HG02884 (cell line): ENCODE results near the gene SLC23A1.
"Not testable (repeated sequence)": the region's sequence is repeated elsewhere in the genome, so short reads cannot be mapped to it uniquely, and the experiment has no call there.

Experiments
- ATAC-seq: cut with Tn5 transposase; IDR thresholded peaks from one replicate; pipeline ENCODE4 v1.9.1; 2021; ENCODE audit warnings: mild to moderate bottlenecking, moderate library complexity; ENCODE audit not compliant: unreplicated experiment

SLC23A1 gene

DNA sequence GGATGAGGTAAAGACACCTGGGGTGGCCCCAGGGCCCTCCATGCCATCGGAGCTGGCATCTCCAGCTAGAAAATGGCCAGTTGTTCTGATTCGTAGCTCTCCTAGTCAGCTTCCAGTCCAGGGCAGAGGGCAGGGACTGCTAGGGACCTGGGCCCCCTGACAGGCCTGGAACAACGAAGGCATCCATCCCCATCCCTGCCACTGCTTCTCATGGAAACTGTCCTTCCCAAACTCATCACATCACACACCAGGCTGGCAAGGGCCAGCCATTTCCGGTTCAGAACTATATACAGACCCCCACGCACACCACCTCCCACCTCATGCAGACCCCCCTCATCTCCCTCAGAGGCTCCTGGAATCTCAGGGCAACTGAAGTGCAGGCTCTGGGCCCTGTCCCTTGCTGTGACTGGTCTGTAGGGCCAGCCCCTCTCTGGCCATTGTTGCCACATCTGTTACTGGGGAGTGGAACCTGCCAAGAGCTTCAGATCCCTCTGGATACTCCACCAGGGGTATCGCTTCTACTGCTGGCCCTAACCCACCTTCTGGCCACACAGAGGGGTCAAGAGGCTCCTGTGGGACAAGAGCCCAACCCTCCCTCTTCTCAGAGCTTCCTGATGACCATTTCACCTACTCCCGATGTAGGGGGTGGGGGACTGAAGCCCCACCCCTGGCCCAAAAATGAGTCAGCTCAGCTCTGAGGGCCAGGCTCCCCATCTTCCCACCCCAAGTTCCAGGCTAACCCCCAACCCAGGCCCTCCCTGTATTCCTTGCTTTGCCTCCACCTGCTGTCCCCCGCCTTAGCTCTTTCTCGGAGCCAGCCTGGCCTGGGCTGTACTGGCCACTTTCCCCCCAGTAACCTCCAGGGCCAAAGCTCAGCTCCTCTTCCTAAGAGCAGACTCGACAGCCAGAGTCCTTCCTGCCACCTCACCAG, 7.8 kb upstream of the SLC23A1 start:
- ATAC-seq: no peak

DNA sequence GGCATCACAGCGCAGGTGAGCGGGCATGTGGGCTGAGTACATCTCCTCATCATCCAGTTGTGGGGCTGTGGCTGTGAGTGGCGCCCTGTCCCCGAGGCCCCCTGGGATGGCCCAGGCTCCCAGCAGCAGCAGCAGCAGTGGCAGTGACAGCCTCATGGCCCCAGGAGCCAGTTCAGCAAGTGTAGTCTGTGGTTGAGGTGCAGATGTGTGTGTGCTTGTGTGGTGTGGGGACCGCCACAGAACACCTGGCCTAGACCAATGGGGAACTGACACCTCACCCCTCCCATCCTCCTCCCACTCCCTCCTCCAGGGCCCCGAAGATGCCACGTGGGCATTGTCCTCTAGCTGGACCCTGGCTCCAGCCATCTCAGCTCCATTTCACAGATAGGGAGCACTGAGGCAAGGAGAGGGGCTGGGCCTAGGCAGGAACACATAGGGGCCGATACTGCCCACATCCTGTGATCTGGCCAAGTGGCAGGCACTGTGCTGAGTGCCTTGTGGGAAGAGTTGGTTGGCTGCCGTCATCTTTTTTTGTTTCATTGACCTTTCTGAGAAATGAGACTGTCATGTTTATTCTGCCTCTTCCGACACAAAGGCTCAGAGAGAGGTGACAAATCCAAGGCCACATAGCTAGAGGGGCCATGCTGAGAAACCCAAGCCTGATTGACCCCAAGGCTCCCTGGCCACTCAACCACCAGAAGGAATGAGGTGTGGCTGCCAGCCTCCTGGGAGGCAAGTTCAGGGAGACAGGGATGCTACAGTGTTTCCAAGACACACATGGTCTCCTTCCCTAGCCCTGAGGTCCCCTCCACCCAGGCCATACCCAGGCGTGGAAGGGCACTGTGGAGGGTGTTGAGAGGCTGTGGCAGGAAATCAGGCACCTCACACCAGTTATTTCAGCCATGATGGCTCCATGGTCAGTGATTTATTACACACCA, 6.9 kb upstream of the SLC23A1 start, which contains the start of gene MZB1:
Gene MZB1, minus strand, starts transcription at position 213 of the 938 bp plus-strand sequence. Its CDS starts 57 bp downstream, at position 156.
- peak; percentile 38 for ATAC-seq

- no peak for ATAC-seq
Observed at GRCh38 chr5:139388198-139388821, 5.2 kb upstream of the SLC23A1 start.

DNA sequence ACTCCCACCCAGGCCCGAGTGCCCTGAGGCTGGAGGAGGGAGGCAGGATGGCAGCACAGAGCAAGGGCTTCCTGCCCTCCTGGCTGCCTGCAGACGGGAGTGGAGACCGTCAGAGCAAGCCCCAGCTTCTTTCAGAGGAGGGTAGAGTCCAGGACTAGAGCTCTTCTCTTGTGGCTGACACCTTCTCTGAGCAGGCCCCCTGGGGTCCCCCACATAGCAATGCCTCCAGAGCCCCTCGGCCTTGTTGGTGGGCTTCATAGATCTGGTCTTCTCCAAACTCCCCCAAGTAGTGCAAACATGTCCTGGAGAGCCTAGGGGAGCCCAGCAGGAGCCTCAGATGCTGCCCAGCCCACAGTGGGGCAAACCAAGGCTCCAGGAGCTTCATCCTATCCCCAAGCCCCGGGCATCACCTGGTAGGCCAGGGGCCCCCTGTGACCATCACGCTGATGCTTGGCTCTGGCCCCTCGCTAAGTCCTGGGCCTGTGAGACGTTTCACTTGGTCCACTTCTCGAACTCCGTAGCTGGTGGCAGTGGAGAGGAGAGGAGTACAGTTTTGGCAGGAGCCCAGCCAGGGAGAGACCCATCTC, 4.6 kb upstream of the SLC23A1 start:
- no peak for ATAC-seq

- not testable (repeated sequence) for ATAC-seq
Observed at GRCh38 chr5:139386956-139387355, 3.9 kb upstream of the SLC23A1 start.

GRCh38 chr5:139386050-139386438, 2.9 kb upstream of the SLC23A1 start:
- no peak for ATAC-seq

GRCh38 chr5:139385061-139386049, 2.3 kb upstream of the SLC23A1 start:
- ATAC-seq: no peak

GRCh38 chr5:139384591-139385051, 1.5 kb upstream of the SLC23A1 start:
- ATAC-seq: no peak

DNA sequence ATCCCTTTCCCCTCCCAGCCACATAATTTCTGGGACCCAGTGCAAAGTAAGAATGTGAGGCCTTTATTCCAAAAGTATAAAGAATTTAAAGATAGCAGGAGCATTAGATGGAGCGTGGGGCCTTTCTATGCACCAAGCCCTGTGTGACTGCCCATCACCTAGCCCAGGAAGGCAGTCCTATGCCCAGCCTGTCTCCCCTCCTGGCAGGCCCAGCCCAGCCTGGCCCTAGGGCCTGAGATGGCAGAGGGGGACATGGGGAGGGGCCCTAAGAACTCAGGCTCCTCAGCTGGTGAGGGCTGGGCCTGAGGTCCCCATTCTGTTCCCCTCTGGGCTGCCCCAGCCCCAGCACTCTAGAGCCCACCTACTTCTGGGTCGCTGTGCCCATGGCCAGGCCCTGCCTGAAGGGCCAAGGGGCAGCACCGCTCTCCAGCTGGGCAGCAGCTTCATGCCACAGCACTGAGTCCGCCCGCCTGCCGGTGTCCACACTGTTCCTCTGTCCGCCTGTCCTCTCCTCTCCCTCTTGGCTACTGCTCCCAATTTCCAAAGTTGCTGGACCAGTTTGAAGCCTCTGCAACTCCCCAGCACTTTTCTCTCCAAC, 995 bp upstream of the SLC23A1 start:
- ATAC-seq: no peak

- ATAC-seq: no peak
Observed at GRCh38 chr5:139382807-139383206, 290 bp downstream of the SLC23A1 start.

DNA sequence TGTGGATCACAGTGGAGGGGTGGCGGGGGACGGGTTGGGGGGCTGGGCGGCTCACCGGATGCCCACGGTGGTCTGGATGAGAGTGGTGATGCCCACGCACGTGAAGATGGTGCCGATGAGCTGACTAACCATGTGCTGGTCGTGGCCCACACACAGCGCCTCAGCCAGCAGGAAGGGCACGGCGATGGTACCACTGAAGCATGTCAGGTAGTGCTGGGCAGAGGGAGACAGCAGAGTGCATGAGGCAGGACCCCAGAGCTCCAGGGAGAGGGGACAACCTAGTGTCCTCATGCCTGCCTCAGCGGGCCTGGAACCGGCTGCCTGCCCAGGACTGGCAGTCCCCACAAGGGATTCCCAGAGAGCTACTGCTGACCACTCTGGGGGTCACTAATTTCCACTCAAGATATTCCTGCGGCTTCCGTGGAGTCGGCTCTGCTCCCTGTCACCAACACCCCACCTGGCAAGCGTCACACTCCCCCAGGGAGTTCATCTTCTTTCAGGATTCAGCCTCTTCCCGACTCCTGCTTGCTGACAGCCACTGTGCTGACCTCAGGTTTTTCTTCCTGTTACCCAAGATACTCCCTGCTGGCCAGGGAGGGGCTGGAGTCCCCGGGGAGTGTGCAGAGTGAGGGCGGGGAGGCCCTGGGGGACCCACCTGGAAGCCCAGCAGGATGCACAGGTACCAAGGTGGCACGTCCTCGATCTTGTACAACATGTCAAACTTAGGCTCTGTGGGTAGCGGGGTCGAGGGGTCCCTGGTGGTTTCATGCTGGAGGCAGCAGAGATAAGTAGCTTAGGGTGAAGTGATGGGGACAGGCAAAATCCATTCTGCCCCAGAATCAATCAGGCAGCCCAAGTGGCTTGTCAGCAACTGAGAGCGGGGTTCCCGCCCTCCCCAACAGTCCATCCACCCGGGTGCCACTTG, 998 bp downstream of the SLC23A1 start:
- no peak for ATAC-seq

- ATAC-seq: no peak
Observed at GRCh38 chr5:139379626-139380449, 3.3 kb downstream of the SLC23A1 start.

GRCh38 chr5:139378941-139379361, 4.1 kb downstream of the SLC23A1 start:
- ATAC-seq: no peak

DNA sequence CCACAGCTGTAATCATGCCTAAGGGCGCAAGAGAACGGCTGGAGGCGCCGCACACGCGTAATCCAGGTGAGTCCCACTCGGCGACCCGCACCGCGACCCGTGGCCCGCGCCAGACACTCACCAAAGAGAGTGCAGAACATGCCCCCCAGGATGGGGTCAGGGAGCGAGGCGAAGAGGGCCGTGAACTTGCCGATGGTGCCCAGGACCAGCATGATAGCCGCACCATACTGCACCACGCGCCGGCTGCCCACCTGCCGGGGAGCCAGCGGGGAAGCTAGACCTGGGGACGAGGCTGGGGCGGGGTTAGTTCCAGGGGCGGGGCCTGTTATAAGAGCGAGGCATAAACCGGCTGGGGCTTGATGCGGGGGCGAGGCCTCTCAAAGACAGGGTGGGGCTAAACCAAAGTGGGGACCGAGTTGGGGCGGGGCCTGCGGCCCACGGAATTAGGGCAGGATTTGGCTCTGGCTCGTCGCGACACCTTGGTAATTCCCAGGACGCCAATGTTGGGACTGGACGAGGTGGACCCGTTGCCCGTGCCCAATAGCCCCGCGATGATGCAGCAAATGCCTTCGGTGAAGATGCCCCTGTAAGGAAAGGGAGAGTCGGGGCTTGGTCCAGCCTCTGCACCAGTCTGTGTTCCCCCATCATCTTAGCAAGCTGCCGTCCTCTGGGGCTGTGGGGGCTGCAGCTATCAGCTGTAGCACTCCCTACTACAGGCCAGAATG, 4.8 kb downstream of the SLC23A1 start:
- ATAC-seq: no peak

DNA sequence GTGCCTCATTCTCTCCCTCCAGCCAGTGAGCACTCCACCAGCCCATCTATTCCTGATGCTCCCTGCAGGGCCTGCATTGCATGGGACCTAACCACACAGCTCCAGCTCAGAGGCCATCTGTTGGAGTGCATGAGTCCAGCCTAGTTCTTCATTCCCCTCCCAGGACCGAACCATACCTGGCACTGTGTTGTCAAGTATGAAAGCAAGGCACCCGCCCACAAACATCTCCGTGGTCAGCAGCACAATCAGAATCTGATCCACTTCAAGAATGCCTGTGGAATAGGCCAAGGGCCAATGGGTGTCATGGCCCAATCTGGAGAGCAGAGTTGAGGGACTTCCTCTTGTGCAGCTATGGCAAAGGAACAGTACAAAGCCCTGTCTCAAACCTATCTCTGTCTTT, 5.9 kb downstream of the SLC23A1 start:
- no peak for ATAC-seq

GRCh38 chr5:139376364-139376763, 6.7 kb downstream of the SLC23A1 start:
- ATAC-seq: no peak
